Measurements from ENCODE around the gene TBX21. TPM values are rescaled to one million over a fixed set of nuclear protein-coding genes. Genes with fewer than 3 reads are reported as not detected.

The TBX21 gene
- total RNA-seq (under 1 TPM in 2 of 4 donors, not detected in 2; 0.36 to 0.41 TPM), polyA plus RNA-seq (1 to 10 TPM in 1 of 3 donors, under 1 TPM in 2; under 0.01 to 1.2 (median 0.23) TPM)

GRCh38 chr17:47733047-47733673, at the start of gene TBX21:
Gene TBX21, plus strand, starts transcription at chr17:47733236. Its CDS starts 219 bp downstream, at chr17:47733455.
- peaks cover 13 to 57% (median 32%) of the 10 kb centered on the region in 3 donors for H3K27me3 ChIP-seq
- intact Hi-C loops (cut with DNase I), result no loop called here
- DNase-seq, result peak; percentile 72
- peak within 1 kb of the TSS; percentile 8 to 48 (median 37) for H3K4me3 ChIP-seq
- WGBS, 2 donors, result 1% methylated on average over 73 of the region's 73 CpGs
- TF ChIP-seq EP300 (IDR thresholded peaks at IDR 0.05) (no peak), POLR2AphosphoS5 (IDR thresholded peaks at IDR 0.05) (no peak), CTCF (IDR thresholded peaks at IDR 0.05) (no peak), POLR2A (IDR thresholded peaks at IDR 0.05) (no peak)
- H3K9me3 ChIP-seq, result no peaks in the 10 kb centered on the region
- H3K36me3 ChIP-seq, result no peaks in the 10 kb centered on the region
- H3K27ac ChIP-seq, result no peak within 1 kb of the TSS
- peaks cover 0 to 16% (median 14%) of the 10 kb centered on the region in 4 donors for H3K4me1 ChIP-seq

- Histone ChIP-seq H3K9me3 (no peaks in the 10 kb centered on the region), H3K27me3 (no peaks in the 10 kb centered on the region), H3K36me3 (peaks cover 10 to 69% (median 29%) of the 10 kb centered on the region in 4 donors), H3K4me1 (peaks cover 0 to 5% (median 0%) of the 10 kb centered on the region in 4 donors), H3K4me3 (no peak overlapping the region), H3K27ac (no peak overlapping the region)
- no peak for TF ChIP-seq CTCF (IDR thresholded peaks at IDR 0.05)
- no peak for DNase-seq
- intact Hi-C loops (cut with DNase I), result no loop called here
- WGBS, 2 donors, result 90 to 92% methylated on average over 4 of the region's 4 CpGs
Observed at GRCh38 chr17:47684025-47684424, 49.0 kb upstream of the TBX21 start.

GRCh38 chr17:47684535-47685193, 48.4 kb upstream of the TBX21 start:
- intact Hi-C loops (cut with DNase I), result no loop called here
- Histone ChIP-seq H3K36me3 (peaks cover 4 to 63% (median 24%) of the 10 kb centered on the region in 4 donors), H3K4me1 (peaks cover 0 to 5% (median 0%) of the 10 kb centered on the region in 4 donors), H3K4me3 (no peak overlapping the region), H3K9me3 (no peaks in the 10 kb centered on the region), H3K27me3 (no peaks in the 10 kb centered on the region), H3K27ac (no peak overlapping the region)
- no peak for TF ChIP-seq EP300 (IDR thresholded peaks at IDR 0.05)
- TF ChIP-seq POLR2AphosphoS5 (IDR thresholded peaks at IDR 0.05), result no peak
- no peak for TF ChIP-seq CTCF (IDR thresholded peaks at IDR 0.05)
- TF ChIP-seq POLR2A (IDR thresholded peaks at IDR 0.05), result no peak
- WGBS, 2 donors, result 92 to 97% methylated on average over 4 of the region's 4 CpGs
- no peak for DNase-seq

- Histone ChIP-seq H3K4me1 (peaks cover 0 to 5% (median 0%) of the 10 kb centered on the region in 4 donors), H3K36me3 (peaks cover 2 to 52% (median 14%) of the 10 kb centered on the region in 4 donors), H3K27ac (peak overlapping the region in 1 of 4 donors; percentile 31), H3K27me3 (no peaks in the 10 kb centered on the region), H3K9me3 (no peaks in the 10 kb centered on the region), H3K4me3 (no peak overlapping the region)
- no peak for TF ChIP-seq POLR2AphosphoS5 (IDR thresholded peaks at IDR 0.05)
- TF ChIP-seq POLR2A (IDR thresholded peaks at IDR 0.05), result no peak
- TF ChIP-seq CTCF (IDR thresholded peaks at IDR 0.05), result no peak
- TF ChIP-seq EP300 (IDR thresholded peaks at IDR 0.05), result no peak
- no peak for DNase-seq
- WGBS, 2 donors, result 90 to 93% methylated on average over 4 of the region's 4 CpGs
- intact Hi-C loops (cut with DNase I), result no loop called here
Observed at GRCh38 chr17:47685556-47686275, 47.3 kb upstream of the TBX21 start.

Measured in sigmoid colon (tissue), 7 donors.